SJCRH30 (cell line): ENCODE measurements around the gene TMCO4. TPM values are rescaled to one million over a fixed set of nuclear protein-coding genes. Genes with fewer than 3 reads are reported as not detected.

ENCODE experiments used
- DNase-seq, 2 experiments: peaks; one replicate each; pipeline ENCODE4 v3.0.0-alpha.2; 2015 to 2020
- H3K27ac ChIP-seq: fragments of 250-450 bp; sonication (Bioruptor Pico); 2 replicates; pipeline ENCODE4 v1.5.1; 2020; ENCODE audit warnings: mild to moderate bottlenecking, moderate library complexity
- H3K27me3 ChIP-seq: fragments of 250-450 bp; sonication (Bioruptor Pico); 2 replicates; pipeline ENCODE4 v1.5.1; 2020; ENCODE audit warnings: mild to moderate bottlenecking, moderate library complexity
- H3K36me3 ChIP-seq: fragments of 250-450 bp; sonication (Bioruptor Pico); 2 replicates; pipeline ENCODE4 v1.5.1; 2020; ENCODE audit warnings: mild to moderate bottlenecking, moderate library complexity
- H3K4me1 ChIP-seq: fragments of 250-450 bp; sonication (Bioruptor Pico); 2 replicates; pipeline ENCODE4 v1.5.1; 2020; ENCODE audit warnings: mild to moderate bottlenecking, moderate library complexity
- H3K4me3 ChIP-seq: fragments of 250-450 bp; sonication (Bioruptor Pico); 2 replicates; pipeline ENCODE4 v1.5.1; 2020; ENCODE audit warnings: mild to moderate bottlenecking, moderate library complexity
- H3K9me3 ChIP-seq: fragments of 250-450 bp; sonication (Bioruptor Pico); replicated peaks from 2 replicates; pipeline ENCODE4 v1.5.1; 2020; ENCODE audit warnings: mild to moderate bottlenecking, moderate library complexity
- total RNA-seq: library from RNA; depleted of rRNA; stranded (reverse); fragments of >200 nt; shearing (Covaris generic); gene quantifications from 2 replicates; pipeline ENCODE4 v1.2.3, GENCODE V29; 2014

The TMCO4 gene
- total RNA-seq, 1 experiment from 2014 or later, result 18.0 TPM

GRCh38 chr1:19712928-19713327 is 86.8 kb downstream of the TMCO4 start:
- DNase-seq, result no peak
- H3K36me3 ChIP-seq, result no peaks in the 10 kb centered on the region
- no peaks in the 10 kb centered on the region for H3K9me3 ChIP-seq
- H3K27me3 ChIP-seq, result no peaks in the 10 kb centered on the region
- H3K4me3 ChIP-seq, result no peak overlapping the region
- H3K27ac ChIP-seq, result no peak overlapping the region
- no peaks in the 10 kb centered on the region for H3K4me1 ChIP-seq

GRCh38 chr1:19710825-19711611 is 88.7 kb downstream of the TMCO4 start:
- Histone ChIP-seq H3K27me3 (no peaks in the 10 kb centered on the region), H3K4me3 (no peak overlapping the region)
- no peak for DNase-seq

GRCh38 chr1:19709260-19709793 is 90.4 kb downstream of the TMCO4 start:
- Histone ChIP-seq H3K4me1 (no peaks in the 10 kb centered on the region), H3K4me3 (no peak overlapping the region), H3K27ac (no peak overlapping the region), H3K36me3 (no peaks in the 10 kb centered on the region), H3K27me3 (no peaks in the 10 kb centered on the region), H3K9me3 (no peaks in the 10 kb centered on the region)
- no peak for DNase-seq

More at GRCh38 chr1:19710825-19711611, 88.7 kb downstream of the TMCO4 start:
- Histone ChIP-seq H3K27ac (no peak overlapping the region), H3K9me3 (no peaks in the 10 kb centered on the region), H3K4me1 (no peaks in the 10 kb centered on the region), H3K36me3 (no peaks in the 10 kb centered on the region)

GRCh38 chr1:19708567-19709110 is 91.1 kb downstream of the TMCO4 start:
- Histone ChIP-seq H3K4me1 (no peaks in the 10 kb centered on the region), H3K27ac (no peak overlapping the region), H3K9me3 (no peaks in the 10 kb centered on the region), H3K36me3 (no peaks in the 10 kb centered on the region), H3K4me3 (no peak overlapping the region), H3K27me3 (no peaks in the 10 kb centered on the region)
- DNase-seq, result no peak

- no peaks in the 10 kb centered on the region for H3K27me3 ChIP-seq
- H3K4me3 ChIP-seq, result no peak overlapping the region
- no peak for DNase-seq
- no peaks in the 10 kb centered on the region for H3K36me3 ChIP-seq
- no peaks in the 10 kb centered on the region for H3K4me1 ChIP-seq
- H3K9me3 ChIP-seq, result no peaks in the 10 kb centered on the region
- no peak overlapping the region for H3K27ac ChIP-seq
Observed at GRCh38 chr1:19706136-19706535, 93.6 kb downstream of the TMCO4 start.

GRCh38 chr1:19705464-19705863 is 94.3 kb downstream of the TMCO4 start:
- DNase-seq, result no peak
- H3K9me3 ChIP-seq, result no peaks in the 10 kb centered on the region
- H3K36me3 ChIP-seq, result no peaks in the 10 kb centered on the region
- no peaks in the 10 kb centered on the region for H3K27me3 ChIP-seq
- H3K27ac ChIP-seq, result no peak overlapping the region
- no peak overlapping the region for H3K4me3 ChIP-seq
- no peaks in the 10 kb centered on the region for H3K4me1 ChIP-seq

GRCh38 chr1:19704247-19705113 is 95.2 kb downstream of the TMCO4 start:
- Histone ChIP-seq H3K4me1 (no peaks in the 10 kb centered on the region), H3K36me3 (no peaks in the 10 kb centered on the region), H3K27ac (no peak overlapping the region), H3K4me3 (no peak overlapping the region), H3K27me3 (no peaks in the 10 kb centered on the region), H3K9me3 (no peaks in the 10 kb centered on the region)
- peak; percentile 78 to 84 for DNase-seq

- Histone ChIP-seq H3K27ac (no peak overlapping the region), H3K4me1 (no peaks in the 10 kb centered on the region), H3K27me3 (no peaks in the 10 kb centered on the region), H3K36me3 (no peaks in the 10 kb centered on the region), H3K9me3 (no peaks in the 10 kb centered on the region), H3K4me3 (no peak overlapping the region)
- no peak for DNase-seq
Observed at GRCh38 chr1:19703280-19703679, 96.4 kb downstream of the TMCO4 start.

- Histone ChIP-seq H3K36me3 (no peaks in the 10 kb centered on the region), H3K9me3 (no peaks in the 10 kb centered on the region), H3K4me3 (no peak overlapping the region), H3K4me1 (no peaks in the 10 kb centered on the region), H3K27me3 (no peaks in the 10 kb centered on the region), H3K27ac (no peak overlapping the region)
- no peak for DNase-seq
Observed at GRCh38 chr1:19700079-19700777, 99.5 kb downstream of the TMCO4 start.

GRCh38 chr1:19698181-19698580 is 101.5 kb downstream of the TMCO4 start:
- no peaks in the 10 kb centered on the region for H3K36me3 ChIP-seq
- DNase-seq, result no peak
- no peak overlapping the region for H3K4me3 ChIP-seq
- no peak overlapping the region for H3K27ac ChIP-seq
- H3K4me1 ChIP-seq, result no peaks in the 10 kb centered on the region
- H3K9me3 ChIP-seq, result no peaks in the 10 kb centered on the region
- H3K27me3 ChIP-seq, result no peaks in the 10 kb centered on the region

- no peak overlapping the region for H3K27ac ChIP-seq
- no peak overlapping the region for H3K4me3 ChIP-seq
- no peaks in the 10 kb centered on the region for H3K27me3 ChIP-seq
- no peak for DNase-seq
- H3K4me1 ChIP-seq, result no peaks in the 10 kb centered on the region
- no peaks in the 10 kb centered on the region for H3K9me3 ChIP-seq
- no peaks in the 10 kb centered on the region for H3K36me3 ChIP-seq
Observed at GRCh38 chr1:19696820-19697219, 102.9 kb downstream of the TMCO4 start.

GRCh38 chr1:19695772-19696171 is 103.9 kb downstream of the TMCO4 start:
- no peak overlapping the region for H3K27ac ChIP-seq
- H3K27me3 ChIP-seq, result no peaks in the 10 kb centered on the region
- no peak for DNase-seq
- no peaks in the 10 kb centered on the region for H3K9me3 ChIP-seq
- no peak overlapping the region for H3K4me3 ChIP-seq
- H3K36me3 ChIP-seq, result no peaks in the 10 kb centered on the region
- H3K4me1 ChIP-seq, result no peaks in the 10 kb centered on the region

GRCh38 chr1:19694298-19694697 is 105.4 kb downstream of the TMCO4 start:
- Histone ChIP-seq H3K27ac (no peak overlapping the region), H3K36me3 (no peaks in the 10 kb centered on the region), H3K4me3 (no peak overlapping the region), H3K9me3 (no peaks in the 10 kb centered on the region), H3K27me3 (no peaks in the 10 kb centered on the region), H3K4me1 (no peaks in the 10 kb centered on the region)
- no peak for DNase-seq

GRCh38 chr1:19690342-19690741 is 109.4 kb downstream of the TMCO4 start:
- no peak overlapping the region for H3K27ac ChIP-seq
- H3K36me3 ChIP-seq, result no peaks in the 10 kb centered on the region
- H3K9me3 ChIP-seq, result peaks cover 3% of the 10 kb centered on the region; the same call in 1 of the 2 replicates
- H3K4me1 ChIP-seq, result no peaks in the 10 kb centered on the region
- no peak for DNase-seq
- H3K4me3 ChIP-seq, result no peak overlapping the region
- H3K27me3 ChIP-seq, result no peaks in the 10 kb centered on the region
